ENCODE data around the gene COL19A1.

- TF ChIP-seq CTCF (IDR thresholded peaks at IDR 0.05), result no peak
- no peak for TF ChIP-seq POLR2A (IDR thresholded peaks at IDR 0.05)
These were observed 192.8 kb downstream of the COL19A1 start for GRCh38 chr6:70059039-70059719.

Data from prostate gland (tissue), 2 donors.